Loucy (cell line): Measurements from ENCODE around the gene TPI1.

Experiments used
- CTCF ChIP-seq: fragments of 200-600 bp; sonication (generic); conservative IDR thresholded peaks from 2 replicates; pipeline ENCODE4 v1.5.1; 2014; ENCODE audit warnings: mild to moderate bottlenecking, antibody characterized with exemption, low read length
- EZH2phosphoT487 ChIP-seq: fragments of 200-600 bp; IDR thresholded peaks from 2 replicates; pipeline ENCODE4 v1.6.1; 2018; ENCODE audit warnings: antibody characterized with exemption, mild to moderate bottlenecking, moderate library complexity, borderline replicate concordance

- TF ChIP-seq CTCF (no peak), EZH2phosphoT487 (no peak)
Measured at GRCh38 chr12:6904280-6905276, 37.2 kb downstream of the TPI1 start, which contains the start of gene LRRC23.
